ENCODE data around the gene ITIH5.

ITIH5 gene

GRCh38 chr10:7527468-7527867 lies 139.3 kb downstream of the ITIH5 start:
- H3K27ac ChIP-seq (ENCODE audit: low read length) = no peak overlapping the region
- no peaks in the 10 kb centered on the region for H3K4me1 ChIP-seq (ENCODE audit: control insufficient read depth in 1 of 2, insufficient read depth in 2 of 2, low read length in 2 of 2)
- no peaks in the 10 kb centered on the region for H3K27me3 ChIP-seq (ENCODE audit: low read depth, low read length)
- no peaks in the 10 kb centered on the region for H3K36me3 ChIP-seq (ENCODE audit: control insufficient read depth in 1 of 2, insufficient read depth in 2 of 2, low read length in 2 of 2)
- H3K4me3 ChIP-seq (ENCODE audit: low read depth in 1 of 2, low read length in 2 of 2) = no peak overlapping the region
- H3K9me3 ChIP-seq (ENCODE audit: control insufficient read depth in 1 of 2, low read length in 2 of 2) = no peaks in the 10 kb centered on the region

DNA sequence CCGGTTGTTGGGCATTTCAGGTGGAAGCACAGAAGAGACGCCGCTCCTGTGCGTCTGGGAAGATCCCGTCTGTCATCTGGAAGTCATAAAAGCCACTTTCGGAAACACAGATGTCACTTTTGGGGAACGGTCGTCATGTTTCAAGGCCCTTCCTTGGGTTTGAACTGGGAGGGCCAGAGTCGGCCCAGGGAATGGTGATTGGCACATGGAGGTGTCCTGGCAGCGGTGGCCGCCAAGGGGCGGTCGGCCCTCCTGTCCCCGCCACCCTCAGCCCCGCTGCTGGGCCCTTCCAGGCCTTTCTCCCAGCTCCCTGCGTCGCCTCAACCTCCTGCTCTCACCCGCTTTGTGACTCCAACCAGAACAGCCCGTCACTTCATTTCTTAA lies 140.8 kb downstream of the ITIH5 start:
- H3K9me3 ChIP-seq (ENCODE audit: control insufficient read depth in 1 of 2, low read length in 2 of 2) = no peaks in the 10 kb centered on the region
- H3K27me3 ChIP-seq (ENCODE audit: low read depth, low read length) = no peaks in the 10 kb centered on the region
- H3K36me3 ChIP-seq (ENCODE audit: control insufficient read depth in 1 of 2, insufficient read depth in 2 of 2, low read length in 2 of 2) = no peaks in the 10 kb centered on the region
- H3K4me3 ChIP-seq (ENCODE audit: low read depth in 1 of 2, low read length in 2 of 2) = no peak overlapping the region
- no peak overlapping the region for H3K27ac ChIP-seq (ENCODE audit: low read length)
- no peaks in the 10 kb centered on the region for H3K4me1 ChIP-seq (ENCODE audit: control insufficient read depth in 1 of 2, insufficient read depth in 2 of 2, low read length in 2 of 2)

- Histone ChIP-seq H3K36me3 (ENCODE audit: control insufficient read depth in 1 of 2, insufficient read depth in 2 of 2, low read length in 2 of 2) (no peaks in the 10 kb centered on the region), H3K4me1 (ENCODE audit: control insufficient read depth in 1 of 2, insufficient read depth in 2 of 2, low read length in 2 of 2) (no peaks in the 10 kb centered on the region), H3K4me3 (ENCODE audit: low read depth in 1 of 2, low read length in 2 of 2) (no peak overlapping the region), H3K27ac (ENCODE audit: low read length) (no peak overlapping the region), H3K9me3 (ENCODE audit: control insufficient read depth in 1 of 2, low read length in 2 of 2) (no peaks in the 10 kb centered on the region), H3K27me3 (ENCODE audit: low read depth, low read length) (no peaks in the 10 kb centered on the region)
These were observed 141.3 kb downstream of the ITIH5 start for GRCh38 chr10:7525314-7526016.

DNA sequence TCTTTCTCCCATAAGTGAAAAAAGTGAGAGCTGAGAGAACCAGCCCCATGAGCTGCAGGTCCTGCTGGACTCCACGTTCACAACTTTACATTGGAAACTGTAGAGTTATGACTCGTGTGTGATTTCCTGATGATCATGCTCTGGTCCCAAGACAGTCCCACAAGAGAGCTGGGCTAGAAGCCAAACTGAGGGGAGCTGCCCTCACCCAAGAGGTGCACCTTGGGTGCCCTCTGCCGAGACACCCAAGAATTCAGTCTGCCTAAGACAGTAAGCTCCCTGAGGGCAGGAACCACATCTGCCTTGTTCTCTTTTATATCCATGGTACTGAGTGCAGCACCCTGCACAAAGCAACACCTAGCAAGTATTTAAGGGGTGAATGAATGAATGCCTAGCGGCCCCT lies 143.1 kb downstream of the ITIH5 start:
- H3K9me3 ChIP-seq (ENCODE audit: control insufficient read depth in 1 of 2, low read length in 2 of 2) = no peaks in the 10 kb centered on the region
- no peak overlapping the region for H3K27ac ChIP-seq (ENCODE audit: low read length)
- no peaks in the 10 kb centered on the region for H3K4me1 ChIP-seq (ENCODE audit: control insufficient read depth in 1 of 2, insufficient read depth in 2 of 2, low read length in 2 of 2)
- H3K27me3 ChIP-seq (ENCODE audit: low read depth, low read length) = no peaks in the 10 kb centered on the region
- no peak overlapping the region for H3K4me3 ChIP-seq (ENCODE audit: low read depth in 1 of 2, low read length in 2 of 2)
- H3K36me3 ChIP-seq (ENCODE audit: control insufficient read depth in 1 of 2, insufficient read depth in 2 of 2, low read length in 2 of 2) = no peaks in the 10 kb centered on the region

GRCh38 chr10:7520507-7521485 lies 146.0 kb downstream of the ITIH5 start:
- no peaks in the 10 kb centered on the region for H3K27me3 ChIP-seq (ENCODE audit: low read depth, low read length)
- H3K4me1 ChIP-seq (ENCODE audit: control insufficient read depth in 1 of 2, insufficient read depth in 2 of 2, low read length in 2 of 2) = no peaks in the 10 kb centered on the region
- no peaks in the 10 kb centered on the region for H3K36me3 ChIP-seq (ENCODE audit: control insufficient read depth in 1 of 2, insufficient read depth in 2 of 2, low read length in 2 of 2)
- no peak overlapping the region for H3K4me3 ChIP-seq (ENCODE audit: low read depth in 1 of 2, low read length in 2 of 2)
- H3K9me3 ChIP-seq (ENCODE audit: control insufficient read depth in 1 of 2, low read length in 2 of 2) = no peaks in the 10 kb centered on the region
- H3K27ac ChIP-seq (ENCODE audit: low read length) = no peak overlapping the region

GRCh38 chr10:7519351-7519750 lies 147.4 kb downstream of the ITIH5 start:
- Histone ChIP-seq H3K9me3 (ENCODE audit: control insufficient read depth in 1 of 2, low read length in 2 of 2) (no peaks in the 10 kb centered on the region), H3K36me3 (ENCODE audit: control insufficient read depth in 1 of 2, insufficient read depth in 2 of 2, low read length in 2 of 2) (no peaks in the 10 kb centered on the region), H3K4me1 (ENCODE audit: control insufficient read depth in 1 of 2, insufficient read depth in 2 of 2, low read length in 2 of 2) (no peaks in the 10 kb centered on the region), H3K27ac (ENCODE audit: low read length) (no peak overlapping the region), H3K4me3 (ENCODE audit: low read depth in 1 of 2, low read length in 2 of 2) (no peak overlapping the region), H3K27me3 (ENCODE audit: low read depth, low read length) (no peaks in the 10 kb centered on the region)

DNA sequence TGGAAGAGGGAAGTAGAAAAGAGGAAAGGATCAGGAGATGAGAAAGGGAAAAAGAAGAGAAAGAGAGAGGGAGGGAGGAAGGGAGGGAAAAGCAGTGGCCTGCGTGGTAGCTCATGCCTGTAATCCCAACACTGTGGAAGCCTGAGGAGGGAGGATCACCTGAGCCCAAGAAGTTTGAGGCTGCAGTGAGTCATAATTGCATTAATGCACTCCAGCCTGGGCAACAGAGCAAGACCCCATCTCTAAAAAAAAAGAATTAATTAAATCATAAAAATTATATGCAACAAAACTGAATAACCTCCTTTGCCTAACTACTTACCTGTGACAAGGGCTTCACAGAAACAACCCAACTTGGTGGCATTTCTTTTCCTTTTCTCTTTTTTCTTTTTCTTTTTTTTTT lies 148.1 kb downstream of the ITIH5 start:
- Histone ChIP-seq H3K27me3 (ENCODE audit: low read depth, low read length) (no peaks in the 10 kb centered on the region), H3K36me3 (ENCODE audit: control insufficient read depth in 1 of 2, insufficient read depth in 2 of 2, low read length in 2 of 2) (no peaks in the 10 kb centered on the region), H3K4me3 (ENCODE audit: low read depth in 1 of 2, low read length in 2 of 2) (no peak overlapping the region), H3K4me1 (ENCODE audit: control insufficient read depth in 1 of 2, insufficient read depth in 2 of 2, low read length in 2 of 2) (no peaks in the 10 kb centered on the region), H3K9me3 (ENCODE audit: control insufficient read depth in 1 of 2, low read length in 2 of 2) (no peaks in the 10 kb centered on the region), H3K27ac (ENCODE audit: low read length) (no peak overlapping the region)

DNA sequence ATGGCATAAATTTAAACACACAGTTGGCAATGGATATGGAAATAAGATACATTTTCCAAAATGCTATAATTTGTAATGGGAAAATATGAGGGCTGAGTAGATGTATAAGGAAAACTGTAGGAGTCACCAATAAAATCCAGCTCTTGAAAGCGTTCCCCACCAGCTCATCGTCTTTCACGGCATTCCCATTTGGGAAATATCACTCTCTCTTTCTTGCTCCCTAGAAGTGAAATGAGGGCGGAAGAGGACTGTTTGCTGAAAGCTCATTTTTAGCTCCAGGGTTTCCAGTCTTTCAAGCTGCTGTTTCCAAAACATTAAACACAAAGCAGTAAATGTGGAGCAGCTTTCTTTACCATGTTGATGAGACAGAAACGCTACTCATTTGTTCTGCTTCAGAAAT lies 151.3 kb downstream of the ITIH5 start:
- Histone ChIP-seq H3K4me3 (ENCODE audit: low read depth in 1 of 2, low read length in 2 of 2) (no peak overlapping the region), H3K27me3 (ENCODE audit: low read depth, low read length) (no peaks in the 10 kb centered on the region), H3K4me1 (ENCODE audit: control insufficient read depth in 1 of 2, insufficient read depth in 2 of 2, low read length in 2 of 2) (no peaks in the 10 kb centered on the region), H3K27ac (ENCODE audit: low read length) (no peak overlapping the region), H3K9me3 (ENCODE audit: control insufficient read depth in 1 of 2, low read length in 2 of 2) (no peaks in the 10 kb centered on the region), H3K36me3 (ENCODE audit: control insufficient read depth in 1 of 2, insufficient read depth in 2 of 2, low read length in 2 of 2) (no peaks in the 10 kb centered on the region)

DNA sequence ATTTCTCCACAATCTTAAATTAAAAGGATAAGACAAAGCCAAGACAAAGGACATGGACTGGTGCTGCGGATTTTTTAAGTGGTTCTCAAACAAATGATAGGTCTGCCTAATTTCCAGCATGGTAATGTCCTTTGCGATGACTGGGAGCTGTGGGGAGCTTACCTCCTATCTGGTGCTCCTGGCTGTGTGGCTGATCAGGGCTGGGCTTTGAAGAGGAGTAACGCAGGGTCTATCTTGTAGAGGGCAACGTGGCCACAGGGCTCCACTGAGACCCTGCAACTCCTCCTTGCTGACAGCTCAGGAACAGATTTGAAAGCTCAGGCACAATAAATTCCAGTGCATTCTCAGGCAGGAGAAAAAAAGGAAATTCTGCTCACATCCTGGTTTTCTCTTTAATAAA lies 152.8 kb downstream of the ITIH5 start:
- Histone ChIP-seq H3K27ac (ENCODE audit: low read length) (no peak overlapping the region), H3K4me1 (ENCODE audit: control insufficient read depth in 1 of 2, insufficient read depth in 2 of 2, low read length in 2 of 2) (no peaks in the 10 kb centered on the region), H3K9me3 (ENCODE audit: control insufficient read depth in 1 of 2, low read length in 2 of 2) (no peaks in the 10 kb centered on the region), H3K36me3 (ENCODE audit: control insufficient read depth in 1 of 2, insufficient read depth in 2 of 2, low read length in 2 of 2) (no peaks in the 10 kb centered on the region), H3K4me3 (ENCODE audit: low read depth in 1 of 2, low read length in 2 of 2) (no peak overlapping the region), H3K27me3 (ENCODE audit: low read depth, low read length) (no peaks in the 10 kb centered on the region)

GRCh38 chr10:7513455-7513854 lies 153.3 kb downstream of the ITIH5 start:
- H3K4me1 ChIP-seq (ENCODE audit: control insufficient read depth in 1 of 2, insufficient read depth in 2 of 2, low read length in 2 of 2) = no peaks in the 10 kb centered on the region
- H3K9me3 ChIP-seq (ENCODE audit: control insufficient read depth in 1 of 2, low read length in 2 of 2) = no peaks in the 10 kb centered on the region
- no peaks in the 10 kb centered on the region for H3K36me3 ChIP-seq (ENCODE audit: control insufficient read depth in 1 of 2, insufficient read depth in 2 of 2, low read length in 2 of 2)
- H3K27ac ChIP-seq (ENCODE audit: low read length) = no peak overlapping the region
- no peaks in the 10 kb centered on the region for H3K27me3 ChIP-seq (ENCODE audit: low read depth, low read length)
- H3K4me3 ChIP-seq (ENCODE audit: low read depth in 1 of 2, low read length in 2 of 2) = no peak overlapping the region

DNA sequence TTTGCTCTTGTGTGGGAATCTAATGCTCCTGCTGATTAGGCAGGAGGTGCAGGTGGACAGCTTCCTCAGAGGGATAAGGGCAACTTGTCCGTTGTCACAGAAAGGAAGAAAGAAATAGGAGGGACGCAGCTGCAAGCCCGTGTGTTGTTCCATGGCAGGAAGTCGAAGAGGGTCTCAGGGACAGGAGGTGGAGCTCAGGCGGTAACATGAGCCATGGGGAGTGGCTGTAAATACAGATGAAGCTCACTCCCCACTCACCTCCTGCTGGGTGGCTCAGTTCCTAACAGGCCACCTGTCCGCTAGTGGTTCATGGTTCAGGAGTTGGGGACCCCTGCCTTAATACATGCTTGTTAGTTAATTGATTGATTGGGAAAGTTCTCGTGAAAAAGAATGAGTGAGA lies 154.3 kb downstream of the ITIH5 start:
- H3K27ac ChIP-seq (ENCODE audit: low read length) = no peak overlapping the region
- no peaks in the 10 kb centered on the region for H3K4me1 ChIP-seq (ENCODE audit: control insufficient read depth in 1 of 2, insufficient read depth in 2 of 2, low read length in 2 of 2)

More for the DNA sequence above, 154.3 kb downstream of the ITIH5 start:
- H3K4me3 ChIP-seq (ENCODE audit: low read depth in 1 of 2, low read length in 2 of 2) = no peak overlapping the region
- H3K36me3 ChIP-seq (ENCODE audit: control insufficient read depth in 1 of 2, insufficient read depth in 2 of 2, low read length in 2 of 2) = no peaks in the 10 kb centered on the region
- H3K9me3 ChIP-seq (ENCODE audit: control insufficient read depth in 1 of 2, low read length in 2 of 2) = no peaks in the 10 kb centered on the region
- H3K27me3 ChIP-seq (ENCODE audit: low read depth, low read length) = no peaks in the 10 kb centered on the region

Data from muscle layer of duodenum (tissue), 2 donors.